Measurements from ENCODE around the gene E2F4.

DNA sequence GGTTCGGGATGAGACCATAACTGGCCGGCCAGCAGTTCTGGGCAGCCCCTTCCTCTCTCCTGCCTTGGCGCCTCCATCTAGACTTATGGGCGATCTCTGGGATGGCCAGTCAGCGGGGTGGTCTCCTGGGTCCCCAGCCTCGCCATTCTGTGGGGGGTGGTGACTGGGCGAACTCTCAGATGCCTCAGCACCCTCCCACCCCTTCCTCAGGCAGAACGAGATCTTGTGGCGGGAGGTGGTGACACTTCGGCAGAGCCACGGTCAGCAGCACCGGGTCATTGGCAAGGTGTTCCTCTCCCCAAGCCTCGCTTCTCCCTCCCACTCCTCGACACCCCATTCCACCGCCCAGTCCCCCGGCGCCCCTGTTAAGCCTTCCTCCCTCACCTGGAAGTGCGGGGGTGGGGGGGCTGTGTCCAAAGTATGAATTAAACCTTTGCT, 25.8 kb upstream of the E2F4 start:
- TF ChIP-seq, protein P1, sequence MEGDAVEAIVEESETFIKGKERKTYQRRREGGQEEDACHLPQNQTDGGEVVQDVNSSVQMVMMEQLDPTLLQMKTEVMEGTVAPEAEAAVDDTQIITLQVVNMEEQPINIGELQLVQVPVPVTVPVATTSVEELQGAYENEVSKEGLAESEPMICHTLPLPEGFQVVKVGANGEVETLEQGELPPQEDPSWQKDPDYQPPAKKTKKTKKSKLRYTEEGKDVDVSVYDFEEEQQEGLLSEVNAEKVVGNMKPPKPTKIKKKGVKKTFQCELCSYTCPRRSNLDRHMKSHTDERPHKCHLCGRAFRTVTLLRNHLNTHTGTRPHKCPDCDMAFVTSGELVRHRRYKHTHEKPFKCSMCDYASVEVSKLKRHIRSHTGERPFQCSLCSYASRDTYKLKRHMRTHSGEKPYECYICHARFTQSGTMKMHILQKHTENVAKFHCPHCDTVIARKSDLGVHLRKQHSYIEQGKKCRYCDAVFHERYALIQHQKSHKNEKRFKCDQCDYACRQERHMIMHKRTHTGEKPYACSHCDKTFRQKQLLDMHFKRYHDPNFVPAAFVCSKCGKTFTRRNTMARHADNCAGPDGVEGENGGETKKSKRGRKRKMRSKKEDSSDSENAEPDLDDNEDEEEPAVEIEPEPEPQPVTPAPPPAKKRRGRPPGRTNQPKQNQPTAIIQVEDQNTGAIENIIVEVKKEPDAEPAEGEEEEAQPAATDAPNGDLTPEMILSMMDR (conservative IDR thresholded peaks at IDR 0.05) = no peak
- no peak for TF ChIP-seq ZFX (IDR thresholded peaks at IDR 0.05)
